LHCN-M2 (cell line): ENCODE results near the gene ADIRF. TPM values are rescaled to one million over a fixed set of nuclear protein-coding genes. Genes with fewer than 3 reads are reported as not detected.
"Not testable (repeated sequence)": the region's sequence is repeated elsewhere in the genome, so short reads cannot be mapped to it uniquely, and the experiment has no call there.

Experiments
- DNase-seq: peaks from one replicate; pipeline ENCODE4 v3.0.0-alpha.2; 2012; ENCODE audit warnings: low read depth
- total RNA-seq: library from RNA; depleted of rRNA; stranded (reverse); fragments of >200 nt; gene quantifications from 2 replicates; pipeline ENCODE4 v1.2.3, GENCODE V29; 2014; rRNA removed

The ADIRF gene
- total RNA-seq, 1 experiment from 2014 or later = 2.5 TPM

DNA sequence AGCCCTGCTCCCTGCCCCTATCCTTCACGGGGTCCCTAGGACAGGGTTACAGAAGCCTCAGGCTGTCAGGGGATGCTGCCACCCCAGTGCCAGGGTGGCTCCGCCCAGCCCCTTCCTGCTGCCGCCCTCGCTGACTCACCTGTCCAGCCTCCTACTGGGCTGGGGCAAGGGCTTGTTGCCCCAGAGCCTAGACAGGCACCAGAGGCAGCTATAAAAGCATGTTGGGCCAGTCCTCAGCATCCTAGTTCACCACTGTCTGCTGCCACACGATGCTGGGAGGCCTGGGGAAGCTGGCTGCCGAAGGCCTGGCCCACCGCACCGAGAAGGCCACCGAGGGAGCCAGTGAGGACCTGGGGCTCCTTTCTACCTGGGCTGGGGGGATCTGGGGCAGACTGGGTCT, 51.8 kb downstream of the ADIRF start, which contains the start of gene FAM25A:
Gene FAM25A (plus strand): TSS at position 239 of the 400 bp plus-strand sequence. CDS start 31 bp downstream, at position 270.
- not testable (repeated sequence) for DNase-seq

Other genes starting within 250 kb of the ADIRF start
- 27.0 and 28.8 TPM in 2 replicates for gene BMPR1A, start 211.9 kb upstream of the ADIRF start, total RNA-seq
- gene MMRN2, start 10.9 kb upstream of the ADIRF start, total RNA-seq = 0.51 and 1.9 TPM in 2 replicates
- gene SNCG, start 9.9 kb upstream of the ADIRF start, total RNA-seq = 4.4 and 5.0 TPM in 2 replicates
- gene FAM25A, start 51.8 kb downstream of the ADIRF start, total RNA-seq = not detected in 2 replicates
- 194 and 203 TPM in 2 replicates for gene GLUD1, start 126.4 kb downstream of the ADIRF start, total RNA-seq
- gene SHLD2, start 126.7 kb downstream of the ADIRF start, total RNA-seq = 30.0 and 32.4 TPM in 2 replicates